ENCODE measurements around the gene GRM5. TPM values are rescaled to one million over a fixed set of nuclear protein-coding genes. Genes with fewer than 3 reads are reported as not detected.

The GRM5 gene
- total and polyA plus RNA-seq, 4 donors = not detected

GRCh38 chr11:88813233-88813915, 252.4 kb downstream of the GRM5 start:
- peaks cover 0 to 2% (median 1%) of the 10 kb centered on the region in 4 donors for H3K4me1 ChIP-seq (ENCODE audit: control insufficient read depth in 4 of 4, insufficient read depth in 4 of 4, low read length in 3 of 4)
- H3K36me3 ChIP-seq (ENCODE audit: control insufficient read depth in 4 of 4, insufficient read depth in 3 of 4, low read depth in 1 of 4, low read length in 3 of 4) = no peaks in the 10 kb centered on the region
- no peak overlapping the region for H3K9ac ChIP-seq (ENCODE audit: low read depth in 1 of 2, low read length in 2 of 2)
- no peaks in the 10 kb centered on the region for H3K27me3 ChIP-seq (ENCODE audit: control insufficient read depth in 4 of 4, insufficient read depth in 4 of 4, low read length in 3 of 4)
- no peak for DNase-seq (ENCODE audit: low spot score)
- no peak overlapping the region for H3K4me3 ChIP-seq (ENCODE audit: low read depth in 1 of 3, low read length in 3 of 3)
- H3K27ac ChIP-seq (ENCODE audit: low read depth in 1 of 2, low read length in 2 of 2) = no peak overlapping the region
- no peaks in the 10 kb centered on the region for H3K9me3 ChIP-seq (ENCODE audit: control insufficient read depth in 4 of 4, low read length in 3 of 4)
- TF ChIP-seq TAF1 (conservative IDR thresholded peaks at IDR 0.05) = no peak
- WGBS = 72% methylated on average over 1 of the region's 1 CpG

- Histone ChIP-seq H3K9me3 (ENCODE audit: control insufficient read depth in 4 of 4, low read length in 3 of 4) (no peaks in the 10 kb centered on the region), H3K36me3 (ENCODE audit: control insufficient read depth in 4 of 4, insufficient read depth in 3 of 4, low read depth in 1 of 4, low read length in 3 of 4) (no peaks in the 10 kb centered on the region), H3K4me1 (ENCODE audit: control insufficient read depth in 4 of 4, insufficient read depth in 4 of 4, low read length in 3 of 4) (peaks cover 0 to 2% (median 1%) of the 10 kb centered on the region in 4 donors), H3K27me3 (ENCODE audit: control insufficient read depth in 4 of 4, insufficient read depth in 4 of 4, low read length in 3 of 4) (no peaks in the 10 kb centered on the region), H3K4me3 (ENCODE audit: low read depth in 1 of 3, low read length in 3 of 3) (no peak overlapping the region), H3K27ac (ENCODE audit: low read depth in 1 of 2, low read length in 2 of 2) (no peak overlapping the region), H3K9ac (ENCODE audit: low read depth in 1 of 2, low read length in 2 of 2) (no peak overlapping the region)
- WGBS = 44% methylated on average over 3 of the region's 3 CpGs
- DNase-seq (ENCODE audit: low spot score) = no peak
- TF ChIP-seq GABPA (IDR thresholded peaks at IDR 0.05 in 1 of 2, conservative IDR thresholded peaks at IDR 0.05 in 1 of 2) = no peak
- TF ChIP-seq RXRA (IDR thresholded peaks at IDR 0.05) = peak; percentile 51 to 67
- TF ChIP-seq HNF4A (conservative IDR thresholded peaks at IDR 0.05) = peak; percentile 47 to 55
- no peak for TF ChIP-seq YY1 (IDR thresholded peaks at IDR 0.05)
- no peak for TF ChIP-seq SP1 (IDR thresholded peaks at IDR 0.05)
- TF ChIP-seq MAX (IDR thresholded peaks at IDR 0.05) = no peak
- TF ChIP-seq, protein P1, sequence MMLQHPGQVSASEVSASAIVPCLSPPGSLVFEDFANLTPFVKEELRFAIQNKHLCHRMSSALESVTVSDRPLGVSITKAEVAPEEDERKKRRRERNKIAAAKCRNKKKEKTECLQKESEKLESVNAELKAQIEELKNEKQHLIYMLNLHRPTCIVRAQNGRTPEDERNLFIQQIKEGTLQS (IDR thresholded peaks at IDR 0.05) = no peak
- no peak for TF ChIP-seq FOXA1 (IDR thresholded peaks at IDR 0.05)
- no peak for TF ChIP-seq EGR1 (IDR thresholded peaks at IDR 0.05; ENCODE audit: low read depth in 2 of 2)
- TF ChIP-seq ZBTB33 (IDR thresholded peaks at IDR 0.05) = no peak
- no peak for TF ChIP-seq FOXA2 (IDR thresholded peaks at IDR 0.05)
- TF ChIP-seq HNF4G (IDR thresholded peaks at IDR 0.05) = no peak
- no peak for TF ChIP-seq CTCF (IDR thresholded peaks at IDR 0.05; ENCODE audit: low read depth, low read length, missing input control)
- TF ChIP-seq RAD21 (IDR thresholded peaks at IDR 0.05) = no peak
- no peak for TF ChIP-seq JUND (IDR thresholded peaks at IDR 0.05)
Measured at GRCh38 chr11:88810420-88811097, 255.2 kb downstream of the GRM5 start.
